Lung (tissue), 12 donors: ENCODE results near the gene SYNE1. TPM values are rescaled to one million over a fixed set of nuclear protein-coding genes. Genes with fewer than 3 reads are reported as not detected.

Experiments
- ATAC-seq: fragments of 200-7000 bp; cut with Tn5 transposase; one replicate; pipeline ENCODE4 v1.9.1; 2020; ENCODE audit warnings: moderate number of reproducible peaks; ENCODE audit not compliant: insufficient read depth, low FRiP score
- DNase-seq, 3 donors: peaks; one replicate each; pipeline ENCODE4 v3.0.0-alpha.2; 2013 to 2017
- H3K27ac ChIP-seq, 2 donors: one replicate each; pipeline ENCODE4 v1.5.1; 2013; ENCODE audit warnings: mild to moderate bottlenecking in 2 of 2, moderate library complexity in 2 of 2, control low read depth in 1 of 2, inconsistent platforms in 1 of 2, low read depth in 1 of 2, low read length in 1 of 2
- H3K27me3 ChIP-seq, 3 donors: one replicate each; pipeline ENCODE4 v1.5.1; 2013; ENCODE audit warnings: low read length in 2 of 3; ENCODE audit not compliant: control insufficient read depth in 3 of 3, insufficient read depth in 3 of 3
- H3K36me3 ChIP-seq, 4 donors: one replicate each; pipeline ENCODE4 v1.5.1; 2013; ENCODE audit warnings: low read length in 4 of 4, mild to moderate bottlenecking in 1 of 4, moderate library complexity in 1 of 4; ENCODE audit not compliant: control insufficient read depth in 4 of 4, insufficient read depth in 4 of 4
- H3K4me1 ChIP-seq, 5 donors: one replicate each; pipeline ENCODE4 v1.5.1; 2013; ENCODE audit warnings: low read length in 5 of 5, mild to moderate bottlenecking in 2 of 5, moderate library complexity in 1 of 5; ENCODE audit not compliant: control insufficient read depth in 5 of 5, insufficient read depth in 5 of 5
- H3K4me3 ChIP-seq: one replicate; pipeline ENCODE4 v1.5.1; 2013; ENCODE audit warnings: mild to moderate bottlenecking, control low read depth, moderate library complexity
- H3K9ac ChIP-seq, 2 donors: one replicate each; pipeline ENCODE4 v1.5.1; 2013; ENCODE audit warnings: low read length in 2 of 2, control low read depth in 1 of 2; ENCODE audit not compliant: insufficient read depth in 1 of 2
- H3K9me3 ChIP-seq, 4 donors: one replicate each; pipeline ENCODE4 v1.5.1; 2013; ENCODE audit warnings: low read length in 3 of 4, mild to moderate bottlenecking in 1 of 4, moderate library complexity in 1 of 4; ENCODE audit not compliant: control insufficient read depth in 4 of 4, insufficient read depth in 3 of 4
- WGBS, 2 donors: extraction: QIAGEN DNeasy Blood & Tissue Kit; methylation state at CpG; one replicate each; pipeline ENCODE4 v1.1.7; 2013; 5-methylcytosine and 5-hydroxymethylcytosine counted together
- polyA plus RNA-seq, 2 donors: library from polyadenylated mRNA; stranded (reverse); fragments of 200-250 nt; gene quantifications; one replicate each; pipeline ENCODE4 v1.2.1, GENCODE V29; 2013
- total RNA-seq, 2 donors: library from RNA; depleted of rRNA in 1 of 2; stranded (reverse); fragments of >200 nt in 1 of 2; gene quantifications; one replicate each; pipeline ENCODE4 v1.2.1, GENCODE V29; 2014 to 2021
- TF ChIP-seq, protein P1 (sequence below): IDR thresholded peaks from 2 replicates; pipeline ENCODE4 v1.5.1; 2012; ENCODE audit warnings: mild to moderate bottlenecking; ENCODE audit errors: control extremely low read depth, extremely low read depth
- donor health status: control.
- donor health status: control.
- donor health status: Bipolar disorder and iron deficiency.
- donor health status: healthy.
- donor health status: DM: yes; HTN: yes; CAD: no.

The SYNE1 gene
- total and polyA plus RNA-seq, 4 donors, result 26.4 to 352 (median 131) TPM

DNA sequence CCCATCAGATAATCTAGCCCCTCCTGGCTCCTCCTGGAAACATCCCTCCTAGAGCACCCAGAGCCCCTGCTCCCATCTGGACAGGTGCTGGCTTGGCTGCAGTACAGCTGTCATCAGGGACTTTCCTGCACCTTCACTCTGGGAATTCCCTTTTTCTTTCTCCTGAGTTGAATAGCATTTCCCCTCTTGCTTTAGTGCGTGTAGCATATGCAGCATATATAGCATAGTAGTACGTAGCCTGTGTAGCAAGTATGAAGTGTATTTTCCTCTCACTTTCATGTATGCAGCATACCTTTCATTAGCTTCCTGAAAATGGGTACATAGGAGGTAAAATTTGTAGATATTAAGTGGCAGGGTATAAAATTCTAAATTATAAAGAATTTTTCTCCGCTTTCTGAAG is 476.8 kb downstream of the SYNE1 start:
- peaks cover 0 to 4% (median 0%) of the 10 kb centered on the region in 5 donors for H3K4me1 ChIP-seq
- ATAC-seq, result no peak

DNA sequence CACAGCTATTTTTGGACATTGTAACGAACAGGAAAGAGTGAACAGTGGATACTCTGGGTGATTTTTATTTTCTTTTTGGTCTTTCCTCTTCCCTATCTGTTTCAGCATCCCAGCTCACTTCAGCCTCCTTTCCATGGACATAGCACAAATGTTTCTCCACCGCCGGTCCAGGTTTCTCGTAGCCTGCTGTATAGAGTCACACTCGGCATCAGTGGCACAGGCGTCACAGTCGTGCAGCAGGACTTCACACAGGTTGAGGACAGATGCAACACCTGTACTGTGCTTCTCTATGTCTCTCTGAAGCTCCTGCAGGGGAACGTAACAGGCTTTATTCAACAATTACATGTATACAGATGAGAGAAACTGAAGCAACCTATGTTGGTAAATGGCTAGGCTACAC is 481.4 kb downstream of the SYNE1 start:
- Histone ChIP-seq H3K9ac (no peak overlapping the region), H3K4me3 (no peak overlapping the region), H3K27me3 (no peaks in the 10 kb centered on the region), H3K36me3 (peaks cover 5 to 23% (median 20%) of the 10 kb centered on the region in 4 donors), H3K27ac (no peak overlapping the region), H3K9me3 (no peaks in the 10 kb centered on the region), H3K4me1 (peaks cover 0 to 2% (median 0%) of the 10 kb centered on the region in 5 donors)
- DNase-seq (no peak), ATAC-seq (no peak)
- TF ChIP-seq, protein P1, sequence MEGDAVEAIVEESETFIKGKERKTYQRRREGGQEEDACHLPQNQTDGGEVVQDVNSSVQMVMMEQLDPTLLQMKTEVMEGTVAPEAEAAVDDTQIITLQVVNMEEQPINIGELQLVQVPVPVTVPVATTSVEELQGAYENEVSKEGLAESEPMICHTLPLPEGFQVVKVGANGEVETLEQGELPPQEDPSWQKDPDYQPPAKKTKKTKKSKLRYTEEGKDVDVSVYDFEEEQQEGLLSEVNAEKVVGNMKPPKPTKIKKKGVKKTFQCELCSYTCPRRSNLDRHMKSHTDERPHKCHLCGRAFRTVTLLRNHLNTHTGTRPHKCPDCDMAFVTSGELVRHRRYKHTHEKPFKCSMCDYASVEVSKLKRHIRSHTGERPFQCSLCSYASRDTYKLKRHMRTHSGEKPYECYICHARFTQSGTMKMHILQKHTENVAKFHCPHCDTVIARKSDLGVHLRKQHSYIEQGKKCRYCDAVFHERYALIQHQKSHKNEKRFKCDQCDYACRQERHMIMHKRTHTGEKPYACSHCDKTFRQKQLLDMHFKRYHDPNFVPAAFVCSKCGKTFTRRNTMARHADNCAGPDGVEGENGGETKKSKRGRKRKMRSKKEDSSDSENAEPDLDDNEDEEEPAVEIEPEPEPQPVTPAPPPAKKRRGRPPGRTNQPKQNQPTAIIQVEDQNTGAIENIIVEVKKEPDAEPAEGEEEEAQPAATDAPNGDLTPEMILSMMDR, result no peak
- WGBS, 2 donors, result 86 to 92% methylated on average over 8 of the region's 8 CpGs

More for the DNA sequence above, 476.8 kb downstream of the SYNE1 start:
- Histone ChIP-seq H3K36me3 (peaks cover 5 to 26% (median 12%) of the 10 kb centered on the region in 4 donors), H3K27ac (no peak overlapping the region), H3K9me3 (no peaks in the 10 kb centered on the region), H3K9ac (no peak overlapping the region), H3K27me3 (no peaks in the 10 kb centered on the region), H3K4me3 (no peak overlapping the region)
- WGBS, 2 donors, result 92% methylated on average over 3 of the region's 3 CpGs
- TF ChIP-seq, protein P1, result no peak
- DNase-seq, result no peak

DNA sequence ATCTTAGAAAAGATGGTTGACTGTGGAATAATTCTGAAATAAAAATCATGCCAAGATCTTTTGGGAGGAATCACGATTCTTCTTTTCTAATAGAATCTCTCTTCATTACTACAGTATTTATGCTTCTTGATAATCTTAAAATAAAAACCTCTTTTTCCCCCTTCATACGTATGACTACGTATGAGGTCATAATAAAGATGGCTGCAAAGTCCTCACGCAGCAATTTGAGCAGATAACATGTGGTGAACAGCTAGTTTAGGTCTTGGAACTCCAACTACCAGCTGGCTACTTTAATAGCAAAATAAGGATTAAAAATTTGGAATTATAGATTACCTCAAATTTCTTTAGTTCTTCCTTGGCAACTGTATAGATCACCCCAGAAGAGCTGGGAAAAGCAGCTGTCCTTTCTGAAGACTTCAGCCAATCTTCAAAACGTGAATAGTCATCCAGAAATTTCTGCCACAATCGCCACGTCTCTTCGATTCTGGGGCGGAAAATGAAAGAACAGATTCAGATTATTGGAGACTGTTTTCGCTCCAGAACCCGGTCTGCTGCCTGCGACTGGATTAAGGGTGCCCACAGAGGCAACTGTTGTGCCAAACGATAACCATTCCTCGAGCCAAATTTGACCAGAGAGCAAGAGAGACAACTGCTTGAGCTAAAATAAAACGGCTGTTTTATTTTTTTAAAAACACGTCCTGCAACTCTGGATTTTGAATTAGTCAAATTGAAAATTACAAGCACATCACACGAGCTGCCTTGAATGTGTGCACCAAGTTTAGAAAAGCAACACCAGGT is 482.4 kb downstream of the SYNE1 start:
- Histone ChIP-seq H3K36me3 (peaks cover 9 to 25% (median 24%) of the 10 kb centered on the region in 4 donors), H3K4me3 (no peak overlapping the region), H3K27ac (no peak overlapping the region), H3K4me1 (peaks cover 0 to 2% (median 0%) of the 10 kb centered on the region in 5 donors), H3K9me3 (no peaks in the 10 kb centered on the region), H3K9ac (no peak overlapping the region), H3K27me3 (no peaks in the 10 kb centered on the region)
- 94 to 95% methylated on average over 17 of the region's 17 CpGs for WGBS, 2 donors
- TF ChIP-seq, protein P1, result no peak
- ATAC-seq (no peak), DNase-seq (no peak)
